A549 (cell line): ENCODE data around the gene OR6B1. TPM values are rescaled to one million over a fixed set of nuclear protein-coding genes. Genes with fewer than 3 reads are reported as not detected.

Experiments
- ATAC-seq, 2 experiments: fragments of 200-7000 bp in 1 of 2; fragments of >200 bp in 1 of 2; cut with Nextera tagmentation in 1 of 2; cut with Tn5 transposase in 1 of 2; 3 replicates each; pipeline versions ENCODE4 v1.8.0 to v1.9.1; 2018 to 2020; ENCODE audit warnings: mild to moderate bottlenecking in 1 of 2, moderate library complexity in 1 of 2
- CTCF ChIA-PET: fragments of 300-600 bp; sonication (Branson Sonifier 250); formaldehyde crosslinking; extraction: SDS; loops from one replicate; lab custom pipeline; 2021; ENCODE audit warnings: antibody characterized with exemption, inconsistent platforms; lab: Yijun Ruan, JAX
- POLR2A ChIA-PET: fragments of 350-600 bp; formaldehyde crosslinking; extraction: SDS; loops from one replicate; lab custom pipeline; 2021; ENCODE audit warnings: antibody characterized with exemption, inconsistent platforms; lab: Yijun Ruan, JAX
- DNase-seq, 2 experiments: peaks; one replicate each; pipeline versions ENCODE4 v3.0.0 to v3.0.0-alpha.2; 2011 to 2016; ENCODE audit warnings: low read depth in 1 of 2, low spot score in 1 of 2
- FAIRE-seq: peaks from 2 replicates; lab custom pipeline; 2011; peaks lifted over from hg19 to GRCh38; lab: Jason Lieb, UNC
- H3K27ac ChIP-seq, 2 experiments: fragments of >200 bp; sonication (Bioruptor Twin); formaldehyde crosslinking; 3 replicates each; pipeline ENCODE4 v1.5.1; 2016 to 2017
- H3K4me1 ChIP-seq: fragments of >200 bp; sonication (Bioruptor Twin); formaldehyde crosslinking; 3 replicates; pipeline ENCODE4 v1.6.1; 2016
- H3K4me2 ChIP-seq: fragments of >200 bp; sonication (Bioruptor Twin); formaldehyde crosslinking; 3 replicates; pipeline ENCODE4 v1.6.1; 2016
- H3K4me3 ChIP-seq: fragments of >200 bp; sonication (Bioruptor Twin); formaldehyde crosslinking; 3 replicates; pipeline ENCODE4 v1.5.1; 2016
- H3K9me3 ChIP-seq: fragments of >200 bp; sonication (Bioruptor Twin); formaldehyde crosslinking; 3 replicates; pipeline ENCODE4 v1.6.1; 2016
- BHLHE40 ChIP-seq: IDR thresholded peaks from 2 replicates; pipeline ENCODE4 v1.6.1; 2012; ENCODE audit warnings: low read depth, low read length, inconsistent platforms
- CHD2 ChIP-seq: fragments of 150-350 bp; IDR thresholded peaks from 2 replicates; pipeline ENCODE4 v1.6.1; 2014; ENCODE audit warnings: low read length; ENCODE audit not compliant: partially characterized antibody
- EHF ChIP-seq: fragments of 250-450 bp; sonication (Bioruptor Pico); IDR thresholded peaks from 2 replicates; pipeline ENCODE4 v1.5.0; 2020; ENCODE audit warnings: mild to moderate bottlenecking
- FOSB ChIP-seq: fragments of 250-450 bp; sonication (Bioruptor Pico); IDR thresholded peaks from 2 replicates; pipeline ENCODE4 v1.5.0; 2020; ENCODE audit warnings: mild to moderate bottlenecking, moderate library complexity
- FOXS1 ChIP-seq: fragments of 250-450 bp; sonication (Bioruptor Pico); IDR thresholded peaks from 2 replicates; pipeline ENCODE4 v1.5.0; 2020; ENCODE audit warnings: mild to moderate bottlenecking, moderate library complexity
- GATA3 ChIP-seq: IDR thresholded peaks from 2 replicates; pipeline ENCODE4 v1.6.1; 2012; ENCODE audit warnings: borderline replicate concordance
- HOXA7 ChIP-seq: fragments of 250-450 bp; sonication (Bioruptor Pico); IDR thresholded peaks from 2 replicates; pipeline ENCODE4 v1.5.0; 2020; ENCODE audit warnings: mild to moderate bottlenecking, moderate library complexity
- HOXB13 ChIP-seq: fragments of 250-450 bp; sonication (Bioruptor Pico); IDR thresholded peaks from 2 replicates; pipeline ENCODE4 v1.5.0; 2020; ENCODE audit warnings: low read depth, mild to moderate bottlenecking, moderate library complexity
- HOXB5 ChIP-seq: fragments of 250-450 bp; sonication (Bioruptor Pico); IDR thresholded peaks from 2 replicates; pipeline ENCODE4 v1.5.0; 2020; ENCODE audit warnings: mild to moderate bottlenecking, moderate library complexity
- JUN ChIP-seq, 2 experiments: fragments of >200 bp; sonication (Bioruptor Twin); formaldehyde crosslinking; IDR thresholded peaks; 2 replicates in 1 of 2; 3 replicates in 1 of 2; pipeline ENCODE4 v1.6.1; 2016 to 2017
- KDM5A ChIP-seq: fragments of 200-600 bp; sonication (generic); IDR thresholded peaks from 2 replicates; pipeline ENCODE4 v1.6.1; 2016; ENCODE audit warnings: antibody characterized with exemption, mild to moderate bottlenecking
- PHF8 ChIP-seq: fragments of 200-600 bp; sonication (generic); IDR thresholded peaks from 2 replicates; pipeline ENCODE4 v1.6.1; 2016; ENCODE audit warnings: low read depth, mild to moderate bottlenecking, antibody characterized with exemption, moderate library complexity, borderline replicate concordance
- POLR2AphosphoS2 ChIP-seq: conservative IDR thresholded peaks from 2 replicates; pipeline ENCODE4 v1.6.1; 2012; ENCODE audit warnings: low read length, improper control_type of control experiment, inconsistent platforms
- RAD21 ChIP-seq, 2 experiments: fragments of >200 bp in 1 of 2; sonication (Bioruptor Twin) in 1 of 2; formaldehyde crosslinking in 1 of 2; IDR thresholded peaks in 1 of 2; conservative IDR thresholded peaks in 1 of 2; 2 replicates in 1 of 2; 3 replicates in 1 of 2; pipeline ENCODE4 v1.6.1; 2012 to 2018; ENCODE audit warnings: inconsistent platforms in 1 of 2
- RNF2 ChIP-seq: fragments of 200-600 bp; sonication (generic); IDR thresholded peaks from 2 replicates; pipeline ENCODE4 v1.6.1; 2016; ENCODE audit warnings: low read depth, mild to moderate bottlenecking, antibody characterized with exemption, moderate library complexity, borderline replicate concordance
- SREBF2 ChIP-seq: fragments of 450-650 bp; IDR thresholded peaks from 2 replicates; pipeline ENCODE4 v1.6.1; 2014; ENCODE audit warnings: mild to moderate bottlenecking, moderate library complexity
- TP53 ChIP-seq: fragments of 250-450 bp; sonication (Bioruptor Pico); IDR thresholded peaks from 2 replicates; pipeline ENCODE4 v1.5.0; 2021; ENCODE audit warnings: mild to moderate bottlenecking, moderate library complexity
- ZC3H11A ChIP-seq: fragments of 450-650 bp; IDR thresholded peaks from 2 replicates; pipeline ENCODE4 v1.6.1; 2014; ENCODE audit warnings: antibody characterized with exemption, mild to moderate bottlenecking
- ZNF302 ChIP-seq: fragments of 250-450 bp; sonication (Bioruptor Pico); IDR thresholded peaks from 2 replicates; pipeline ENCODE4 v1.9.0; 2021; ENCODE audit warnings: inconsistent platforms, mild to moderate bottlenecking, moderate library complexity
- WGBS: methylation state at CpG from one replicate; pipeline ENCODE4 v1.1.6; 2017; ENCODE audit errors: missing lambda C conversion rate; 5-methylcytosine and 5-hydroxymethylcytosine counted together
- polyA plus RNA-seq, 4 experiments: library from polyadenylated mRNA; depleted of rRNA in 3 of 4; stranded (reverse); fragments of >200 nt; fragmentation: RNase III in 1 of 4; extraction: RNeasy Plus Mini Kit Qiagen cat#74134 plus additional on column Dnase treatment in 1 of 4; gene quantifications; 2 replicates in 3 of 4; 3 replicates in 1 of 4; pipeline ENCODE4 v1.2.3, GENCODE V29; 2011 to 2017
- TF ChIP-seq, protein P1 (sequence below): fragments of 250-450 bp; sonication (Bioruptor Pico); IDR thresholded peaks from 2 replicates; pipeline ENCODE4 v1.5.0; 2020; ENCODE audit warnings: low read depth, mild to moderate bottlenecking, moderate library complexity
- TF ChIP-seq, protein P2 (sequence below): fragments of 200-600 bp; sonication (generic); IDR thresholded peaks from 2 replicates; pipeline ENCODE4 v1.6.1; 2016; ENCODE audit warnings: antibody characterized with exemption, mild to moderate bottlenecking, moderate library complexity
- TF ChIP-seq, protein P3 (sequence below): fragments of >200 bp; sonication (Bioruptor Twin); formaldehyde crosslinking; IDR thresholded peaks from 3 replicates; pipeline ENCODE4 v1.5.1; 2016
- TF ChIP-seq, protein P4 (sequence below): IDR thresholded peaks from 2 replicates; pipeline ENCODE4 v1.6.1; 2012

The OR6B1 gene
- polyA plus RNA-seq, 2 of the 4 experiments (the other 2 are of a cell fraction), result not detected

DNA sequence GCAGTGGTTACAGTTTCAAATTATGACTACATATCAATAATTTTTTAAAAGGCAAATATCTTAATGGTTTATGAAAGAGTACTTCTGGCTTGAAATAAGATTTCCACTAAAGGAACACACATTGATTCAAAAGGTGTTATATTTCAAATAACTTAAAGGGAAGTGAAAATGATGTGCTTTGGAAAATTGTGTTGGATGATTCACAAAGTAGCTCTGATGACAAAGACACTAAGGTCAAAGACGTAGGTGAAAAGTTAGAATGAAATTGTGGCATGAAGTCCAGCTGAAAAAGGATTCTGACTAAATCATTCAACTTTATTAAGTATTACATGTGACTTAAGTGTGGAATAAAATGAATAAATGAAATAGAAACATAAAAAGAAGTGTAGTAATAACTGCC, 27.9 kb downstream of the OR6B1 start (continued):
- TF ChIP-seq HOXB13 (no peak), KDM5A (no peak)
- TF ChIP-seq, protein P1, sequence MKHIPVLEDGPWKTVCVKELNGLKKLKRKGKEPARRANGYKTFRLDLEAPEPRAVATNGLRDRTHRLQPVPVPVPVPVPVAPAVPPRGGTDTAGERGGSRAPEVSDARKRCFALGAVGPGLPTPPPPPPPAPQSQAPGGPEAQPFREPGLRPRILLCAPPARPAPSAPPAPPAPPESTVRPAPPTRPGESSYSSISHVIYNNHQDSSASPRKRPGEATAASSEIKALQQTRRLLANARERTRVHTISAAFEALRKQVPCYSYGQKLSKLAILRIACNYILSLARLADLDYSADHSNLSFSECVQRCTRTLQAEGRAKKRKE, result no peak

DNA sequence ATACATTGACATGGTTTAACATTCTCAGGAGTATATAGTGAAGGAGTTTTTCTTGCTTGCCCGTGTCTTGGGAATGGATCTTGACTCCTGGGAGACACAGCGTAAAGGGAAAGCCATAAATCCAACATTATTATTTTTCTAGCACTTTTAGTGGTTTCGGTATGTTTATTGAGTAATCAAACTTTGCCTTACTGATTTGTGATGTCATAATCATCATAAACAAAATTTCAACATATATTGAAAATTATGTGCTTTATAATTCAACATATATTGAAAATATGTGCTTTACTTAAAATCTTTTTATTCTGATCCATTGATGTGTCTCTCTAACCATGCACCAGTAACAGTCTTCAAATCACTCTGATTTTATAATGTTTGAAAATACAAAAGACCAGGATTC, 28.4 kb downstream of the OR6B1 start:
- TF ChIP-seq ZC3H11A (no peak), PHF8 (no peak), TP53 (CRISPR knock-in tag) (no peak), HOXA7 (CRISPR knock-in tag) (no peak), BHLHE40 (no peak), SREBF2 (no peak), FOXS1 (CRISPR knock-in tag) (no peak), EHF (no peak), RNF2 (no peak), CHD2 (no peak), RAD21 (conservative IDR thresholded peaks at IDR 0.05 in 1 of 2, IDR thresholded peaks at IDR 0.05 in 1 of 2) (no peak), GATA3 (no peak), FOSB (CRISPR knock-in tag) (no peak), JUN (IDR thresholded peaks at IDR 0.05) (no peak), POLR2AphosphoS2 (no peak)
- TF ChIP-seq, protein P2, sequence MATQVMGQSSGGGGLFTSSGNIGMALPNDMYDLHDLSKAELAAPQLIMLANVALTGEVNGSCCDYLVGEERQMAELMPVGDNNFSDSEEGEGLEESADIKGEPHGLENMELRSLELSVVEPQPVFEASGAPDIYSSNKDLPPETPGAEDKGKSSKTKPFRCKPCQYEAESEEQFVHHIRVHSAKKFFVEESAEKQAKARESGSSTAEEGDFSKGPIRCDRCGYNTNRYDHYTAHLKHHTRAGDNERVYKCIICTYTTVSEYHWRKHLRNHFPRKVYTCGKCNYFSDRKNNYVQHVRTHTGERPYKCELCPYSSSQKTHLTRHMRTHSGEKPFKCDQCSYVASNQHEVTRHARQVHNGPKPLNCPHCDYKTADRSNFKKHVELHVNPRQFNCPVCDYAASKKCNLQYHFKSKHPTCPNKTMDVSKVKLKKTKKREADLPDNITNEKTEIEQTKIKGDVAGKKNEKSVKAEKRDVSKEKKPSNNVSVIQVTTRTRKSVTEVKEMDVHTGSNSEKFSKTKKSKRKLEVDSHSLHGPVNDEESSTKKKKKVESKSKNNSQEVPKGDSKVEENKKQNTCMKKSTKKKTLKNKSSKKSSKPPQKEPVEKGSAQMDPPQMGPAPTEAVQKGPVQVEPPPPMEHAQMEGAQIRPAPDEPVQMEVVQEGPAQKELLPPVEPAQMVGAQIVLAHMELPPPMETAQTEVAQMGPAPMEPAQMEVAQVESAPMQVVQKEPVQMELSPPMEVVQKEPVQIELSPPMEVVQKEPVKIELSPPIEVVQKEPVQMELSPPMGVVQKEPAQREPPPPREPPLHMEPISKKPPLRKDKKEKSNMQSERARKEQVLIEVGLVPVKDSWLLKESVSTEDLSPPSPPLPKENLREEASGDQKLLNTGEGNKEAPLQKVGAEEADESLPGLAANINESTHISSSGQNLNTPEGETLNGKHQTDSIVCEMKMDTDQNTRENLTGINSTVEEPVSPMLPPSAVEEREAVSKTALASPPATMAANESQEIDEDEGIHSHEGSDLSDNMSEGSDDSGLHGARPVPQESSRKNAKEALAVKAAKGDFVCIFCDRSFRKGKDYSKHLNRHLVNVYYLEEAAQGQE, result no peak
- Histone ChIP-seq H3K9me3 (no peaks in the 10 kb centered on the region), H3K4me3 (no peak overlapping the region), H3K4me2 (no peak overlapping the region), H3K27ac (no peak overlapping the region), H3K4me1 (no peaks in the 10 kb centered on the region)
- WGBS, result 65% methylated on average over 3 of the region's 3 CpGs
- FAIRE-seq, result no peak
- DNase-seq, result no peak
- ATAC-seq, result no peak
- CTCF ChIA-PET, result interaction anchor here (1.2 to 2.5 kb wide), 5 partner anchors 8 to 409 kb away, joined by 3 to 8 read pairs (median 4); partner anchors contain the start of gene TCAF1
- POLR2A ChIA-PET, result interaction anchor here (1.4 kb wide), 1 partner anchor 126 kb away, joined by 3 read pairs; the partner anchor contains the start of gene TCAF1

DNA sequence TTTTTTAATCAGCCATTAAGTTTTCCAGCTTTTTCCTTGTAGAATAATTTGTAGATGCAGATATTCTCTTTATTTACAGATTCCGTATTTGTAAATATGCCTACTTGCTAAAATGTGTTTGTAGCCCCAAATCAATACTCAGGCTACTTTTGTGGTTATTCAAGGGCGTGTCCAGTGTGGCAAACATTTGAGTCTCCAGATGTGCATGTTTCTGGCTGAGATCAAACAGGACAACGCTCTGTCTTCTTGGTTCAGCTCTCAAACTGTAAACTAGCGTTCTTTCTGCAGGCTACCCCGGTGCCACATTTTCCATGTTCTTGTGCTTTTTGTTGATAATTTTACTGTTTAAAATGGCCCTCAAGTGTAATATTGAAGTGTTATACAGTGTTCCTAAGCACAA, 32.4 kb downstream of the OR6B1 start:
- no peaks in the 10 kb centered on the region for H3K9me3 ChIP-seq
- POLR2A ChIA-PET, result no interaction called here
- H3K27ac ChIP-seq, result no peak overlapping the region
- DNase-seq, result no peak
- no peak for ATAC-seq
- CTCF ChIA-PET, result interaction anchor here (1.3 to 1.8 kb wide), 3 partner anchors 9 to 130 kb away, joined by 3 to 4 read pairs (median 4); partner anchors contain the start of gene TCAF1
- TF ChIP-seq, protein P3, sequence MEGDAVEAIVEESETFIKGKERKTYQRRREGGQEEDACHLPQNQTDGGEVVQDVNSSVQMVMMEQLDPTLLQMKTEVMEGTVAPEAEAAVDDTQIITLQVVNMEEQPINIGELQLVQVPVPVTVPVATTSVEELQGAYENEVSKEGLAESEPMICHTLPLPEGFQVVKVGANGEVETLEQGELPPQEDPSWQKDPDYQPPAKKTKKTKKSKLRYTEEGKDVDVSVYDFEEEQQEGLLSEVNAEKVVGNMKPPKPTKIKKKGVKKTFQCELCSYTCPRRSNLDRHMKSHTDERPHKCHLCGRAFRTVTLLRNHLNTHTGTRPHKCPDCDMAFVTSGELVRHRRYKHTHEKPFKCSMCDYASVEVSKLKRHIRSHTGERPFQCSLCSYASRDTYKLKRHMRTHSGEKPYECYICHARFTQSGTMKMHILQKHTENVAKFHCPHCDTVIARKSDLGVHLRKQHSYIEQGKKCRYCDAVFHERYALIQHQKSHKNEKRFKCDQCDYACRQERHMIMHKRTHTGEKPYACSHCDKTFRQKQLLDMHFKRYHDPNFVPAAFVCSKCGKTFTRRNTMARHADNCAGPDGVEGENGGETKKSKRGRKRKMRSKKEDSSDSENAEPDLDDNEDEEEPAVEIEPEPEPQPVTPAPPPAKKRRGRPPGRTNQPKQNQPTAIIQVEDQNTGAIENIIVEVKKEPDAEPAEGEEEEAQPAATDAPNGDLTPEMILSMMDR, result no peak
- TF ChIP-seq TP53 (CRISPR knock-in tag) (no peak), ZNF302 (CRISPR knock-in tag) (no peak), FOSB (CRISPR knock-in tag) (no peak), HOXB5 (CRISPR knock-in tag) (no peak)
- TF ChIP-seq, protein P4, sequence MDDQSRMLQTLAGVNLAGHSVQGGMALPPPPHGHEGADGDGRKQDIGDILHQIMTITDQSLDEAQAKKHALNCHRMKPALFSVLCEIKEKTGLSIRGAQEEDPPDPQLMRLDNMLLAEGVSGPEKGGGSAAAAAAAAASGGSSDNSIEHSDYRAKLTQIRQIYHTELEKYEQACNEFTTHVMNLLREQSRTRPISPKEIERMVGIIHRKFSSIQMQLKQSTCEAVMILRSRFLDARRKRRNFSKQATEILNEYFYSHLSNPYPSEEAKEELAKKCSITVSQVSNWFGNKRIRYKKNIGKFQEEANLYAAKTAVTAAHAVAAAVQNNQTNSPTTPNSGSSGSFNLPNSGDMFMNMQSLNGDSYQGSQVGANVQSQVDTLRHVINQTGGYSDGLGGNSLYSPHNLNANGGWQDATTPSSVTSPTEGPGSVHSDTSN, result no peak
- no peak overlapping the region for H3K4me3 ChIP-seq
- no peak overlapping the region for H3K4me2 ChIP-seq
- 21% methylated on average over 5 of the region's 5 CpGs for WGBS
- H3K4me1 ChIP-seq, result no peaks in the 10 kb centered on the region
- no peak for FAIRE-seq
